ENCODE measurements around the gene NCAPD3. TPM values are rescaled to one million over a fixed set of nuclear protein-coding genes. Genes with fewer than 3 reads are reported as not detected.
A peak's percentile ranks its signal among the peaks of the same experiment; 100 is the strongest.

NCAPD3 gene
- total RNA-seq, 4 donors from 2014 or later: 8.0 to 22.2 (median 17.5) TPM

- DNase-seq: no peak
- intact Hi-C loops (cut with DNase I): no loop called here
- WGBS, 2 donors: 83 to 88% methylated on average over 6 of the region's 6 CpGs
- H3K36me3 ChIP-seq: peaks cover 0 to 16% (median 0%) of the 10 kb centered on the region in 3 donors
- no peaks in the 10 kb centered on the region for H3K27me3 ChIP-seq
- H3K27ac ChIP-seq: no peak overlapping the region
- no peaks in the 10 kb centered on the region for H3K9me3 ChIP-seq
- TF ChIP-seq CTCF (IDR thresholded peaks at IDR 0.05) (no peak), POLR2A (IDR thresholded peaks at IDR 0.05) (no peak)
- H3K4me1 ChIP-seq: peaks cover 17 to 61% (median 20%) of the 10 kb centered on the region in 3 donors
- no peak overlapping the region for H3K4me3 ChIP-seq
Measured at GRCh38 chr11:134228625-134229024, 4.9 kb upstream of the NCAPD3 start.

GRCh38 chr11:134226806-134227325 is 3.1 kb upstream of the NCAPD3 start:
- 88 to 89% methylated on average over 4 to 5 of the region's 5 CpGs for WGBS, 2 donors
- H3K36me3 ChIP-seq: peaks cover 0 to 7% (median 0%) of the 10 kb centered on the region in 3 donors
- no peaks in the 10 kb centered on the region for H3K9me3 ChIP-seq
- no peak overlapping the region for H3K27ac ChIP-seq
- no peaks in the 10 kb centered on the region for H3K27me3 ChIP-seq
- no peak overlapping the region for H3K4me3 ChIP-seq
- no peak for DNase-seq
- peaks cover 23 to 71% (median 26%) of the 10 kb centered on the region in 3 donors for H3K4me1 ChIP-seq
- intact Hi-C loops (cut with DNase I): no loop called here
- TF ChIP-seq CTCF (IDR thresholded peaks at IDR 0.05) (no peak), POLR2A (IDR thresholded peaks at IDR 0.05) (no peak)

- intact Hi-C loops (cut with DNase I): no loop called here
- Histone ChIP-seq H3K36me3 (peaks cover 0 to 5% (median 0%) of the 10 kb centered on the region in 3 donors), H3K9me3 (no peaks in the 10 kb centered on the region), H3K27me3 (no peaks in the 10 kb centered on the region), H3K27ac (peak overlapping the region; percentile 85 to 95 (median 93)), H3K4me1 (peaks cover 19 to 56% (median 23%) of the 10 kb centered on the region in 3 donors), H3K4me3 (peak overlapping the region; percentile 87 to 99 (median 96))
- WGBS, 2 donors: 0% methylated on average over 7 to 9 of the region's 93 CpGs
- DNase-seq: no peak
- no peak for TF ChIP-seq POLR2A (IDR thresholded peaks at IDR 0.05)
- no peak for TF ChIP-seq CTCF (IDR thresholded peaks at IDR 0.05)
Measured at GRCh38 chr11:134224710-134225664, 1.2 kb upstream of the NCAPD3 start.

- H3K4me3 ChIP-seq: peak overlapping the region; percentile 87 to 99 (median 96)
- no peak for TF ChIP-seq POLR2A (IDR thresholded peaks at IDR 0.05)
- TF ChIP-seq CTCF (IDR thresholded peaks at IDR 0.05): no peak
- no peaks in the 10 kb centered on the region for H3K9me3 ChIP-seq
- DNase-seq: no peak
- intact Hi-C loops (cut with DNase I): no loop called here
- peaks cover 0 to 24% (median 0%) of the 10 kb centered on the region in 3 donors for H3K36me3 ChIP-seq
- WGBS, 2 donors: 5 to 9% methylated on average over 5 of the region's 5 CpGs
- H3K4me1 ChIP-seq: peaks cover 19 to 47% (median 23%) of the 10 kb centered on the region in 3 donors
- no peaks in the 10 kb centered on the region for H3K27me3 ChIP-seq
- H3K27ac ChIP-seq: peak overlapping the region in 2 of 4 donors; percentile 94 to 95
Measured at GRCh38 chr11:134223121-134223520, 646 bp downstream of the NCAPD3 start.

- TF ChIP-seq CTCF (IDR thresholded peaks at IDR 0.05): no peak
- no peak for TF ChIP-seq POLR2A (IDR thresholded peaks at IDR 0.05)
- intact Hi-C loops (cut with DNase I): no loop called here
- Histone ChIP-seq H3K27ac (no peak overlapping the region), H3K27me3 (no peaks in the 10 kb centered on the region), H3K4me3 (no peak overlapping the region), H3K9me3 (no peaks in the 10 kb centered on the region), H3K4me1 (no peaks in the 10 kb centered on the region), H3K36me3 (peaks cover 0 to 65% (median 0%) of the 10 kb centered on the region in 3 donors)
- 96 to 98% methylated on average over 3 of the region's 3 CpGs for WGBS, 2 donors
- no peak for DNase-seq
Measured at GRCh38 chr11:134216816-134217215, 7.0 kb downstream of the NCAPD3 start.

Measured in esophagus squamous epithelium (tissue), 5 donors.